HG03342 (cell line): ENCODE data around the gene FAAP20.
A peak's percentile ranks its signal among the peaks of the same experiment; 100 is the strongest.

Experiments used
- ATAC-seq: cut with Tn5 transposase; IDR thresholded peaks from one replicate; pipeline ENCODE4 v1.9.1; 2021; ENCODE audit warnings: mild to moderate bottlenecking, moderate library complexity; ENCODE audit not compliant: unreplicated experiment

FAAP20 gene

DNA sequence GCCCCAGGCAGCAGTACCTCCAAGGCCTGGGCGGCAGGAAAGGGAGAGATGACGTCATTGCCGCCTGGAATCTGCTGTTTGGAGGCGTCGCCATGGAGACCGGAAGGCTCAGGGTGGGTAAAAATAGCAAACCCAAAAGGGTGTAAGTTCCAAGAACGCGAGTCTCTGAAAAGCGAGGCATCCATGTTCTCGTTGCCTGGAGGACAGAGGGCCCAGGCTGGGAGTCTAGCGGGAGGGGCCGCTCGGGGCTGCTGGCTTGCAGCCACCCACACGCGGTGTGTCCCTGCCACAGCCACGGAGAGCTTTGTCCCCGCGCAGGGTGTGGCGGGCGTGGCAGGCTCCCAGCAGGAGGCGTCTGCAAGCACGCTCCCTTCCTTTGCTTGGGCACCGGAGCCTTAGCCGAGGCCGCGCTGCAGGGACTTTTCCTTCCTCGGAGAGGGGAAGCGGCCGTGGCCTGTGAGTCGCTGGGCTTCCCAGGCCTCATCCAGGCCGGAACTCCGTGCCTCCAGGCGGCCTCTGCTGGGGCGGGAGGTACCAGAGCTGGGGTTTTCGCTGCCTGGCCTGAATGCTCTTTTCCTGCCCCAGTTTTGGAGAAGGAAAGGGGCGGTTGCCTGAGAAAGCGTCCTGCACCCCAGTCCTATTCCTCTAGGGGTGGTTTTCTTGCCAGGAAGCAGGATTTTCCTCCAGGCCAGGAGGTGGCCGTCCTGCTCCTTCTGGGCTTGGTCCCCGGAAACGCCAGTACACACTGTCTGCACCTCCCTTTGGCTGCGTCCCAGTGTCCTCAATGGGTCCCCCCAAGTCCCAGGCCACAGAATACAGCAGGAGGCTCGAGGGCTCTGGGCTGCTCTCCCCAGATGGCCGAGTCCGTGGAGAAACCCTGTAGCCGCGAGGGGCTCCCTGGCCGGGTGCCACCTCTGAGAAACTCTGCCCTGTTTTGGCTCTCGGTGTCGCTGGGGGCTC lies 18.2 kb upstream of the FAAP20 start:
- ATAC-seq: no peak

- no peak for ATAC-seq
These were observed 17.6 kb upstream of the FAAP20 start for GRCh38 chr1:2212274-2212531.

GRCh38 chr1:2210786-2211185 lies 16.2 kb upstream of the FAAP20 start:
- no peak for ATAC-seq

GRCh38 chr1:2210084-2210653 lies 15.6 kb upstream of the FAAP20 start:
- no peak for ATAC-seq

- no peak for ATAC-seq
These were observed 15.0 kb upstream of the FAAP20 start for GRCh38 chr1:2209400-2210083.

DNA sequence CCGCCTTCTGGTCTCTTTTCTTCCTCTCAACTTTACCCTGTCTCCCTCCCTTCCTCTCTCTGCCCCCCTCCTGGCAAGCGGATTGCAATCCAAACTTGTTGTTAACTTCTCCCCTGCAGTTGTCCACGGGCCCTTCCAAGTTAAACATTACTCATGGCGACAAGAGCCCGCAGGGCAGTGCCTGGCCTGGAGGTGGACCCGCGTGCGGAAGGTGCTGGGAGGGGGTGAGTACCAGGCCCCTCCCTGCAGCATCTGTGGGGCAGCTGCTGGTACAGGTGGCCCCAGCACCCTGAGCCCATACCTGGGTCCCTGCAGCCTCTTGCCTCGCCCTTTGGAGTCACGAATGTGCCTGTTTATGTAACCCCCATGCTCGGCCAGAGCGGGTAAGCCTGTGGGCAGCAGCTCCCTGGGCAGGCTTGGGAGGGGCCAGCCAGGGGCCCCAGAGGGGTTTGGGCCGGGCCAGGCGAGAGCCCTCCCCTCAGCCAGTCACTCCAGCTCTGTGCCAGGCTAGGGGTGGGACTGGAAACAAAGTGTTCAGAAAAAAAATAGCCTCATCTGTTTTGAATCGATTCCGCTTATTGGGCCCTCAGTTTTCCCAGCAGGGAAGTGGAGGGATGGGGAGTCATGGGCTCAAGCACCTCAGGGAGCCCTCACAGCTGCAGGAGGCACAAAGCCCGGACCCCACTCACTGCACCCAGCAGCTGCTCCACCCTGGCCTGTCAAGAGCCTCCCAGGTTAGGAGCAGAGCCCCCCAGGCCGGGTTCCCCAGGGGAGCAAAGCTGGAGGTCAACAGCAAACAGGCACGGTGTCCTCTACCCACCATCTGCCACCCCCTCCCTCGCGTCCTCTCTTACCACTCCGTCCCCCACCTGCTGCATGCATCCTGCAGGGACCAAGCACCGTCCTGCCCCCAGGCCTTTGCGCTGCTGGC lies 14.0 kb upstream of the FAAP20 start:
- ATAC-seq: no peak

DNA sequence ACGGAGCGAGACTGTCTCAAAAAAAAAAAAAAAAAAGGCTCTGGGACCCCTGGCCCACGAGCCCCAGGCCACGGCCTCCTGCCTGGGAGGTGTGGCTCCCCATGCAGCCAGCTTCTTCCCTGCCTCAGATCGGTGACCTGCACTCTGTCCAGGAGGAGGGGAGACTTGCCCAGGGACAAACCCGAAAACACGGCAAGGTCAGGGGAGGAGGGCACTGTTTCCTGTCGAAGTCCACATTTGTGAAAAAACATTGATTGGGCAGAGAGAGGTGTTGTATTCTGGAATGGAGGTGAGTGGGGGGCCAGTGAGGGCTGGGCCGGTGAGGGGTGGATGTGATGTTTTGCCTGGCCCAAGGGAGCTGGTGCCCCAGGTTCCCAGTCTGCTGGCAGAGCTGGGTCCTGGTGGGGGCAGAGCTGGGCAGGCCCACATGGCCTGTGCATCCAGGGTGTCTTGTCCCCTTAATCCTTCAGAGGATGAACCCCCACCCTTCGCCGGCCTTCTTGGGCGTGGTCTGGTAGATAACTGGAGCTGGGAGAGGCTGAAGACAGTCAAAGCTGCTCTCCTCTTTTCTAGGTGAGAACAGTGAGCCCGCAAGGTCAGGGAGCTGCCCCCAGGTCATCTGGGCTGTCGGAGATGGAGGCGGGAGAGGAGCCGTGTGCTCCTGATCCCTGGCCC lies 12.4 kb upstream of the FAAP20 start:
- no peak for ATAC-seq

DNA sequence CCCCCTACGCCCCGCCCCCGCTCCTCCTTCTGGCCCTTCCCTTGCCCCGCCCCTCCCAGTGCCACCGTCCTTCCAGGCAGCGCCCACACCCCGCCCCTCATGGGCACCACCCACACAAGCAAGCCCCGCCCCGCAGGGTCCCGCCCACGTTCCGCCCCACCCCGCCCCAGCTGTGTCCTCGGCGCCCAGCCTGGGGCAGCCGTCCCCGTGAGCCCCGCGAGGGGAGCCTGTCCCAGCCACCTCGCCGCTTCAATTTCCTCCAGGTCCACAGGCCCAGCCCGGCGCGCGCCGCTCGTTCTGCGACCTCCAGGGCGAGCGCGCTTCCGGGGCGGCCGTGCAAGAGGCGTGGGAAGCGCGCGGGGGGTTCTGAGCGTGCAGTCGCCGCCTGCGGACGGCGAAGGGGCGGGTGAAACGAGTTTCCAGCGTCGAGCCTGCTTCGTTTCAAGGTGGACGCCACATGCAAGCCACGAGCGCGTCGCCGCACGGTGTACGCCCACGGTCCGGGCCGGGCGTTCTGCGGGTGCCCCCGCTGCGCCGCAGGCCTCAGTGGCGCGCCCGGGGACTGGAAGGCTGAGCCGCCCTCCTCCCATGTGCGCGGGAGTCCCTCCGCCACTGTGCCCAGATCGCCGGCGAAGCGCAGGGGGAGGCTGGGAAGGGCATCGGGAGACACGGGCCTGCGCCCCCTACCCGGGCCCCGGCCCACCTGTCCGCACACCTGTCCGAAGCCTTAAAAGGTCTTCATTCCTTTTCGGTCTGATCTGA lies 10.8 kb upstream of the FAAP20 start:
- ATAC-seq: peak; percentile 61

DNA sequence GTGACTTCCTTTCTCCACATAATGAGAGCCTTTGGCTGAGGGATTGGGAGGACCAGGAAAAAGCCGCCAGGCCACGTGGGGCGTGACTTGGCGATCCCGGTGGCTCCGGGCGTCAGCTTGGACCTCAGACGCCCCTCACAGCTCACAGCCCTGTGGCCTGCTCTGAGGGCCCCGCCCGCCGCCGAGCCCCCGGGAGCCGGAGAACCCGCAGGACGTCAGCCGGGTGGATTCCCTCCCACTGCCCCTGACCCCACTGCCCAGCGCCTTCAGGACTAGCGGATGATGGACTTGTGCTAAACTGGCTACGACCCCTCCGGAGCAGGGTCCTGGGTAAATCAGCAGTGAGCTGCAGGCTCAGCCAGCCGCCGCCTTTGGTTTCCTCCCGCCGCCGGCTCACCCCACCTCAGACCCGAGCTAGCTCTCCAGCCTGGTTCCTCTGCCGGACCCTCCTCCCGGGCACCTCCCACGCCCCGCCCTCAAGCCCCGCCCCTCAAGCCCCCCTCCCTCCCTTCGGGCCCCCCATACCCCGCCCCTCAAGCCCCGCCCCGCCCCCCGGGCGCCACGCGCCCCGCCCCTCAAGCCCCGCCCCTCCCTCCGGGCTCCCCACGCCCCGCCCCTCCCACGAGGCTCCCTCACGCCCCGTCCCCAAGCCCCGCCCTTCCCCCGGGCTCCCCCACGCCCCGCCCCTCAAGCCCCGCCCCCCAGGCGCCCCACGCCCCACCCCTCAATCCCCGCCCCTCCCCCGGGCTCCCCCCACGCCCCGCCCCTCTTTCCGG lies 10.0 kb upstream of the FAAP20 start:
- ATAC-seq: no peak

GRCh38 chr1:2203671-2204414 lies 9.3 kb upstream of the FAAP20 start:
- no peak for ATAC-seq

- ATAC-seq: no peak
These were observed 8.4 kb upstream of the FAAP20 start for GRCh38 chr1:2202843-2203601.

GRCh38 chr1:2202008-2202575 lies 7.5 kb upstream of the FAAP20 start:
- no peak for ATAC-seq

- ATAC-seq: no peak
These were observed 6.5 kb upstream of the FAAP20 start for GRCh38 chr1:2201062-2201461.

DNA sequence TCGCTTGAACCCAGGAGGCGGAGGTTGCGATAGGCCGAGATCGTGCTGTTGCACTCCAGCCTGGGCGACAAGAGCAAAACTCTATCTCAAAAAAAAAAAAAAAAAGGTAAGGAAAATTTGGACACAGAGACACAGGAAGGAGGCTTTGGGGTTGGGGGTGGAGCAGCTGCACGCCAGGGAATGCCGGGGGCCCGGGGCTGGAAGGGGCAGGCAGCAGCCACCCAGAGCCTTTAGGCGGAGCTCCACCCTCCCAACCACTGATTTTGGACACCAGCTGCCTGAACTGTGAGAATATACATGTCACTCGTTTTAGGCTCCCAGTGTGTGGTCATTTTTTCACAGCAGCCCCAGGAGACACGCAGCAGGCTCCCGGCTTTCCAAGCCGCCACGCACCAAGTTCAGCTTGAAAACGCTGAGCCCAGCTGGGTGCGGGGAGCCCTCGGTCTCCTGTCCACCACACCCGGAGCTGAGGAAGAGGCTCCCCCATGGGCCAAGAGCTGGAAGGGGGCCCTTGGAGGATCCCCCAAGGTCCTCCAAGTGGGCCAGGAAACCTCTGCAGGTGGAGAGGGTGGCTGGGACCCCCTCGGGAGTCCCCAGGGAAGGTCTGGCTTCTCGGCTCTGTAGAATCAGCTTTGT lies 5.9 kb upstream of the FAAP20 start:
- no peak for ATAC-seq

GRCh38 chr1:2199042-2199810 lies 4.7 kb upstream of the FAAP20 start:
- ATAC-seq: no peak

DNA sequence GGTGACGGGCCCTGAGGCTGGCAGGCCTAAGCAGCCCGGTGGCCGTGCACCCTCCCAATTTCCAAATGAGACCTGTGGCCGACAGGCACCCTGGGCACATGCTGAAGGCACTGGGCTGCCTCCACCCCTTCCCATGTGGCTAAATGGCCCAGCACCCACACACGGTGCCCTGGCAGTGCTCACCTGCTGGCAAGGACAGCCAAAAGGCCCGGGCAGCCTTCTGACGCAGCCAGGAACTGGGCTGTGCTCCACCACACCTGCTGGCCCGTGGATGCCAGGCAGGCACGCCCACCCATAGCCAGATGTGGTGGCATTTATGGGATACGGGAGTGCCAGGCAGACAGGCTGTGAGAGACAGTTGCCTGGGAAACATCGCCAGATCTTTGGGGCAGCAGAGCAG lies 4.0 kb upstream of the FAAP20 start:
- no peak for ATAC-seq
